Stimulated activated CD4-positive, alpha-beta T cell treated with anti-CD3 and anti-CD28 coated beads, Interleukin-2, amount 100 ng/mL, for 24 hours (primary cell): ENCODE measurements around the gene MYH9.

Experiments
- DNase-seq, 2 donors: peaks; one replicate each; pipeline ENCODE4 v3.0.0-alpha.2; 2020

The MYH9 gene

DNA sequence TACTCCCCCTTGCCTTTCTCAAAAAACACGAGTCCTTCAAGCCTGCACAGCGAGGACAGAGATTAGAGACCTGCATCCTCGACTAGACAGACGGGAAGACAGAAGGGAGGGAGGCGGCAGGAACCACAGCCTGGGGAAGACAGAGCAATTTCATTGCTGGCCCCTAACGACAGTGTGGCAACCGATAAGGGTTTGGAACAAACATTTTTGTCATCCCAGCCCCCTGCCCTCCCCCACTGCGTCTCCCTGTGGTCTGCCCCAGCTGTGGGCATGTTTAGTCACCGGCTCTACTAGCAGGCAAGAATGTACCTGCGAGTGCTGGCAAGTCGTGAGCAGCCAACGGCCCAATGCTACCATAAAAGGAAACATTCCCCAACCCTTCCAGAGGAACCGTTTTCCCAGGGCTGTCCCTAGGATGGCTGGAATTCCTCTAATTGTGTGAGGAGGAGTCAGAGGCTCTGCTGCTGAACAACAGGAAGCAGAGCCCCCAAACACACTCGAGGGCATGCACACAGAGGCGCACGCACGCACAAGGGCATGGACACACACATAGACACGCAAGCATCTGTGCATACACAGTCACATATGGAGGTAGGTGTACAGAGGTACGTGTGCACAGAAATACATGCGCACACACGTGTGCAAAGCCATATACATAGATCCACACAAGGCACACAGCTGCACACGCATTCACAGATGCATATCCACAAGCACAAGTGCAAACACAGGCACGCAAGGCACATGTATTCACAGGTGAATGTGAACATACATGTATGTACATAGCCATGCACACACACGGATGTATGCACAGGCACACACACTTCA is 58.3 kb downstream of the MYH9 start:
- DNase-seq = peak; percentile 83 to 85

DNA sequence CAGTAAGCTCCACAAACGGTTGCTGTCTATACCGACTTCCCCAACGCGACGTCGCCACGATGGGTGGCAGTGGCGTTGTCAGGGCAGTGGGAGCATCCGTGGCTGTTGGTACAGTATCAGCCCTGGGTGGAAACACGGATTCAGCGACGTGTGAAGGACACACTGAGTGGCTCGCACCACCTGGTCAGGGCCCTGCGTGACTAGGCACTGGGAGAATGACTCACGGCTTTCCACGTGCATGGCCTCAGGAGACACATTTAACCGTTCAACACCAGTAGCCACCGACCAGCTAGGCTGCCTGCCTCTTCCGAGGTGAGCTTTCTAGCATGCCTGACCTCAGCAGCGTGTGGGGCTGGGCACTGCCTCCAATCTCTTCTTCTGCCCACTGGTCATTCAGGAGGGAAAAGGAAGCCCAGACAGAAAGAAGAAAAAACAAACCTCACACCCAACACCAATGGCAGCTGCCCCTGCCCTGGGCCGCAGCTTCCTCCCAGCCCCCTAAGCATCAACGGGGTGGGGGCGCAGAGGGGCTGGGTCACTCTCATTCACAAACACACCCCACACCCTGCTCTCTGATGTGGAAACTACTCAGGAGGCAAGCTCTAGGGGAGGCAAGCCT is 59.0 kb downstream of the MYH9 start:
- DNase-seq = peak; percentile 35 to 56

DNA sequence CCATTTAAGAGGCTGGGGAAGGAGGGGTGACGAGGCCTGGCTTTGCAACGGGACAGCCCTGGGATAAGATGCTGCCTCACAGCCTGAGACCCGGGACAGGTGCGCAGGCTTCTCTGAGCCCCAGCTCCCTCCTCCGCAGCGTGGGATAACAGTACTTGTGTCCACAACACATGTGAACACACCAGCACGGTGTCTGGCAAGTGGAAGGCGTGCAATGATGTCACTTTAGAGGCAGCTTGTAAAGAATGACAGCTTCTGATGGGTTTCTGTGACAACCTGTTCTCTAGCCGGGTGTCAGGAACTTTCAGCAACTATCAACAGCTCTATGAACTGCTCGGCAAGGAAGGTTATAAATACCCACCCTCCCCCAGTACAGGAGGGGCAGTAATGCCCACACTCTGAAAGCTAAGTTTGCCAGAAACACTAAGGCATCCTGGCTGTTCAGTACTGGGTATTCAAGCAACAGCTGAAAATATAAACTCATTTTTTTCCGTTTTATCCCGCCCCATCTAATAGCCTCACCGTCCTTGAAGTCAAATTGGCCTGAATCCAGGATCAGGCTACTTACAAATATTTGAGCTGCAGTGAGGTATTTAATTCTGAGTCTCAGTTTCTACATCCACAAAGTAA is 59.7 kb downstream of the MYH9 start:
- no peak for DNase-seq

DNA sequence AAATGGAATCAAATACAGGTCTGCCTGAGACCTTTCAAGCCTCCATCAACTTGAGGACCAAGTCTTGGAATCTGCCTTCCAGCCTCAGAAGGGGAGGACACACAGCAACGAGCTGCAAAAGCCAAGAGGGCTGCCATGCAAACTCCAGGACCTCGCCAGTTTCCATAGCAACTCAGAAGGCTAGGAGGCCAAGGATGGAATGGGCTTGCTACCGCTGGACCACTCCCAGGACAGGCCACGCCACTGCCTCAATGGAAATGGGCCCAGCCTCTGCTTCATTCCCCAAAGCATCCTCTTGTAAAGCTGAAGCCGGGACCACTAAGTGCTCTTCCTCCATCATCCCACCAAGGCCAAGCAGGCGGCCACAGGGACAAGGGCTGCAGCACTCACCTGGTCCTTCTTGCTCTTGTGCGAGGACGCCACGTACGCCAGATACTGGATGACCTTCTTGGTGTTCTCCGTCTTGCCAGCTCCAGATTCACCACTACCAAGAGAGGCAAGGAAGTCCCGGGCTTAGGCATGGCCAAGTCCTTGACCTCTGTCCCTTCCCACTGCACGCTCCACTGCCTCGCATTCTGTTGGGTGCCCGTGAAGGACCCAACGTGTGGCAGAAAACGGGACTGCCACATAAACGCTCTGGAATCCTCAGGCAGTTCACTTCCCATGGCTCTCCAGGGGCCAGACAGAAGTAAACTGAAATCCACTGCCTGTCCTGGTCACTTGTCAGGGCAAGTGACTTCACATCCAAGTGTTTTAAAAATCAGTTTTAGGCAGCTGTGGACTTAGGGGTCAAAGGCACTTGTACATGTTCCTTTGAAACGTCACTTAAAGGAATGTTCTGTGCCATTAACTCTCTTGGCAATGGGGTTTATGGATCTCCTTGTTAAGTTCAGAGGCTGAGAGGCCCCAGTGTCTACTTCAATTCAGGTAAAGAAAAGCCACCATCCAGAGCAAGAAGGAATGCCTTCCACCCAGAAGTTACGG is 61.3 kb downstream of the MYH9 start:
- DNase-seq = no peak

DNA sequence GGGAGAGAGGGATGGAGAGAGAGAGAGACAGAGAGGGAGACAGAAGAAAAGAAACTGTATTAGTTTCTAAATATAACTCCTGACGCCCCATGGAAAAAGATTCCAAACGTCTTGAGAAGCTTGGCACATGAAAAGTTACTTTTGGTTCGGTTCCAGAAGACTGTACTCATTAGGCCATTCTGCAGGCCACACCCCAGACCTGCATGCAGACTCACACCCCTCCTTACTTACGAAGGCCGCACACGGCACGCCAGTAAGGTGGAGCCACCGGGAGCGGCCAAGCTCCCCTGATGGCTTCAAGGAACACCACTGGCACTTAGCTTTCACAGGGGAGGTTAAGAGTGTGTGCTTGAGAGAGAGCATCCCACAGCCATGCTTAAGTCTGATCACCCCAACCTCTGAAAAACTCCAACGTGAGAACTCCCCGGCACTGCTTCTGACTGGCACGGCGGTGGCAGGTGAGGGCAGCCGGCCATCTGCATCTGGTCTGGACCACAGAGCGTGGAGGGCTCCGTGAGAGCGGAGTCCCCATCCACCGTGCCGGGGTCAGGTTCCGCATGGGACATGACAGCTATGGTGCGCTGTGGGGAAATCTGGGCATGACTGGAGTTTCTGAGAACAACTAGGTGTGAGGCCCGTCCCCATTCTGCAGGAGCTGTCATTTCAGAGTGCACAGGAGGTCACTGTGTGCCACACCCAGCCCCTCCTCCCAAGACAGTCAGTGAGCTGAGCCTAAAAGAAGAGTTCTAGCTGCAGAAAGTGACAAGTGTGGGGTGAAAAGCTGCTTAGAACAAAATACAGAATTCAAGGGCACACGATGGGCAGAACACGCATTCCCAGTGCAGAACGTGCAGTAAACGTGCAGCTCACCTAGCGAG is 62.4 kb downstream of the MYH9 start:
- DNase-seq = no peak

DNA sequence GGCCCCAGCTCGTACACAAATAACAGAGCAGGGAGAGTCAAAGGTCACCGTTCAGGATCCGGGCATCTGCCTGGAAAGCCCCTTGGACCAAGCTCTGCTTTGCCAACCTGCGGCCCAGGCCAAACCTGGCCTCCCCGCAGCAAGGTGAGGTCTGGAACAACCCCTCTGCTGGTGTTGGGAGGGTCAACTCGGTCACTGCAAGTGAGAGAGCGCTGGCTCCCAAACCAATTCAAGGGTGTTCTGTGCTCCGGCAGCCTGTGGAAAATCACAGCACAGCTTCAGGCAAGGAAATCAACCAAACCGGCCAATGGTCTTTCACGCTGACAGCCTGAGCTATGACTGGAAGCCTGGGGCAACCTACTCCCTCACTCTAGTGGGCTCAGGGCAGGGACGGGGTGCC is 63.4 kb downstream of the MYH9 start:
- DNase-seq = no peak

DNA sequence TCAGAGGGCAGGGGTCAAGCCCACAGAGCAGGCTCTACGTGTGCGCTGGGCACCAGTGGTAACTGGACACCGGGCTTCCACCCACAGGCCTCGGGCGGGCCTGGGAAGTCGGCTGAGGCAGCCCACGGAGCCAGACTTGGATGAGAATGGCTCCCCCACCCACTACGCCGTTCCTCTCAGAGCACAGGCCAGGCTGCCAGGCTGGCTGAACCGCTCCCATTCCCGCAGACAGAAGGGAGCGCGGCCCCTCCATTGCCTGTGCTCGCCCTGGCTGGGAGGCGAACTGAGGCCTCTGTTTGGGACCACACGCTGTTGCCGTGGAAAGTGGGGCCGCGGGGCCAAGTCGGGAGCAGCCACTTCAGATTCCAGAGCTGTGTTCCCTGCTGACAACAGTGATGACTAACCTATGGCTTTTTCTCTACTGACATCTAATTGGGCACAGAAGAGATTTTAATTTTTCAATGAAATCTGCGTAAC is 63.9 kb downstream of the MYH9 start:
- DNase-seq = no peak

DNA sequence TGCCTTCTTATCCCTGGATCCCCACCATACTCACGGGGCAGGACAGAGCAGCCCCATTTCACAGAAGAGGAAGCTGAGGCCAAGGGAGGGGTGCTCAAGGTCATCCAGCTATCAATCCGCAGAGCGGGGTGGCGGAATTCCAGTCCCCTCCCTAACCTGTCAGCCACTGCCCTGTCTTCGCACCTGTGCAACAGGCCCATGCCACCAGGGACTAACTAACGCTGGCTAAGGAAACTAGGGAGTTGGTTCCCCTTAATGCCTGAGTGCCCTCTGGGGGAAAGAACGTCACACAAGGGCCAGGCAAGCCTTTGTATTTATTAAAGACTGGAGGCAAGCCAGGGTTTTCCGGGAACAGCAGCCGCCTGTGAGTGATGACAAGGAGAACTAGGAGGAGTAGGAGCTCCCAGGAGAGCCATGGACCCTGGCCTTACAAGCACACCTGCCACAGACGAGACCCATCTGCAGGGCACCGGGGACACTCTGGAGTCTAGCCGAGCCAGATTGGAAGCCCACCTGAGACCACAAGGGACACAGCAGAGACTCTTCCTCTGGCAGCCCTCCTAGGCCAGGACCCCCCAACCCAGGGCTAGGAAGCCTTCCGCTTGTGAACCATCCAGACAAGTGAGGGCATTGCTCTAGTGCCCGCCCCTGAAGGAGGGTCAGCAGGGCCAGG is 64.4 kb downstream of the MYH9 start:
- no peak for DNase-seq

DNA sequence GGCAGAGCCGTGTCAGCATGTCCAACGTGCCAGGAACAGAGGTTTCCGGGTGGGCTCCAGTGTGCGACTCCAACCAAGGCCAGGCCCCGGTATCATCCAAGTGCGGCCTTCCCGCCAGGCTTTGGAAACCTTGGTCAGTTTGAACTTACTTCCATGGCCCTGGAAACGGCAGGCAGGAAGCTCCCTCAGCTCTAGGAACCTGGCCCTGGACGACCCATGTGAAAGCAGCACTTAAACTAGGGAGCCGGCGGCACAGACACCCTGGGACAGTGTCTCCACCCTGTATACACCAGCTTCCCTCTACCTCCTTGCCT is 65.2 kb downstream of the MYH9 start:
- DNase-seq = no peak

DNA sequence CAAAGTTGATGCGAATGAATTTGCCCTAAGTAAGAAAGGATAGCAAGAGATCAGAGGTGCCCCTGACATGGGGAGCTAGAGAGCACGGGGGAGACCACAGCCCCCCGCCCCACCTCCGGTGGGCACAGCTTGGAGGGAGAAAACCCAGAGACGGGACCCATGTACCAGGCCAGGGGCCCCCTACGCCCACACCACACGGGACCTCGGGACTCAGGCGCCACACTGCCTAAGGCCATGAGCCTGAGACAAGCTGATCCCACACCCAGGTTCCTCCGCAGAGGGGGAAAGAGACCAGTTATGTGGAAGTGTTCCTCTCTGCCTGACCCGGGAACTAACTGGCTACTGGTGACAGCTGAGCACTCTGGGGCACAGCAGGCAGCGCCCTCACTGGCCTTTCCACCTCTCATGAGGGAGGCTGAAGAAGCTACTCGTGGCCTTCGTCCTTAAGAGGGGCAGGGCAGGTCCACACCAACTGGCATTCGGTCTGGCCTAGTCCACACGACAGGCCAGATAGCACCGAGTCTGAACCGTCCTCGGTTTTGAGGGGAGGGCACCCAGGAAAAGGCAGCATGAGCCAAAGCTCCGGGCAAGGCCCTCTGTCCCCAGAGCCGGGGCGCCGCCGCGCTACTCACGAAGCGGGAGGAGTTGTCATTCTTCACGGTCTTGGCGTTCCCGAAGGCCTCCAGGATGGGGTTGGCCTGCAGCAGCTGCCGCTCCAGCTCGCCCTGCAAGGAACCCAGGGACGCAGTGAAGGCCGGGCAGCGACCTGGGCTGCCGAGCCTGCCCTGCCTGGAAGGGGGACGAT is 65.8 kb downstream of the MYH9 start:
- no peak for DNase-seq

DNA sequence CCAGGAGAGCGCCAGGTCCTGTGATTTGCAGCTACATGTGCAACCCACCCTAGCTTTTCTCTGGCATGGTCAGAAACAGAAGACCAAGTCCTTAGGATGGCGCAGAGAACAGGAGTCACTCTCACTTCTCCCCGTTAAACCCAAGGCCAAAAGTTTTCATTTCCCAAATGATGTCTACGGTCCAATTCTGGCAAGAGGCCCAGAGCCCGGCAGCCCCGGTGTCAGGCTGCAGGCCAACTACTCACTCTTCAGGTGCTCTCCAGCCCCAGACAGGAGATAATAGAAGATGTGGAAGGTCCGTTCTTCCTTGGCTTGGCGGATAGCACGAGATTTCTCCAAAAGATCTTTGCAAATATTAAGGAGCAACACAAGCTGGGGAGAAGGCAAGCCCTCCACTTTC is 67.2 kb downstream of the MYH9 start:
- no peak for DNase-seq

DNA sequence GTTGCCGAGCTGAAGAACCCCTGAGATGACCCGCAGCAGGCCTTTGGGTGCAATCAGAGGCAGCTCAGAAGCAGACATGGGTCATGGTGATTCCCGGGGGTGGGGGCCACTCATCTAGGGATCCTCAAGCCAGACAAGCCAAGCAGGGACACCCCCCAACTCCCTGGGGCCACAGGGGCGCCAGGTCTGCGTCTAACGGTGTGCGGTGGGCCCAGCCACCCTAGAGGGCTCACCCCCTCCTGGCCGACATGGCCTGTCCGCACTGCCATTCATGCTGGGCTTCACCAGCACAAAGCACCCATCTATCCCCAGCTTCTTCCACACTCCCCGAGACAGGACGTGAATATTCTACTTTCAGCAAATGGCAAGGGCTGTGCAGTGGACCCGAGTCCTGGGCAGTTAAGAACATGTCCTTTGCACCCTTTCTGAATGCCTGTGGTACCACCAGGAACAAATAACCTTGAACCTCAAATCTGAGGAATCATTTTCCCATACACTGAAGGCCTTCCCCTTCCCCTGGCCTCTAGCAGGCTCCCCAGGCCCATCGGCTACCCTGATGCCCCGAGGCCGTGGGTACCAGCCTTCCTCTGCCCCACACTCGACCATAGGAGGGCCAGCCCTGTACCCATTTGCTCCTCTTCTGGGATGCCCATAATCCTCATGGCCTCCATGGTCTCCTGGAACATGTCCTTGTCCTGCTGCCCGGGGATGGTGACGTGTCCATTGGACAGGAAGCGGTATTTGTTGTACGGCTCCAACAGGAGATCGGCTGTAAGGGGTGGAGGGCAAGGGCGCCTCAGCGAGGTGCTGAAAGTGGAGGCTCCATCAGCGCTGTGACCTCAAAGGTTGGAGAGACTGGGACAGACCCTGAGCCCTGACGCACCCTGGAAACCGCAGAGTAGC is 67.9 kb downstream of the MYH9 start:
- no peak for DNase-seq

DNA sequence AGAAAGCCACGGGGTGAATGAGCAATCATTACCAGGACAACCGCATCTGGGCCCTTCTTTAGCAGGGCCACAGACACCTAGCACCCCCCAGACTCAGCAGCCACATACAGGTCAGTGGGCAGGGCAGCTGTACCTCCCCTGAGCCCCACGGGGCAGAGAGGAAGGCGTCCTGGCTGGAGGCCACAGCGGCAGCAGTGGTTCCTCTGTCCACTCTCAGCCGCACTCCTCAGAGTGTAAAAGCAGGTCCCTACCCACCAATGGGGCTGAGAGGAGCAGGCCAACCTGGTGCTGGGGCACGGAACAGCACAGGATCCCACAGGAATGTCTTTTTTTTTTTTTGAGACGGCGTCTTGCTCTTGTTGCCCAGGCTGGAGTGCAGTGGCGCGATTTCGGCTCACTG is 69.3 kb downstream of the MYH9 start:
- DNase-seq = no peak

DNA sequence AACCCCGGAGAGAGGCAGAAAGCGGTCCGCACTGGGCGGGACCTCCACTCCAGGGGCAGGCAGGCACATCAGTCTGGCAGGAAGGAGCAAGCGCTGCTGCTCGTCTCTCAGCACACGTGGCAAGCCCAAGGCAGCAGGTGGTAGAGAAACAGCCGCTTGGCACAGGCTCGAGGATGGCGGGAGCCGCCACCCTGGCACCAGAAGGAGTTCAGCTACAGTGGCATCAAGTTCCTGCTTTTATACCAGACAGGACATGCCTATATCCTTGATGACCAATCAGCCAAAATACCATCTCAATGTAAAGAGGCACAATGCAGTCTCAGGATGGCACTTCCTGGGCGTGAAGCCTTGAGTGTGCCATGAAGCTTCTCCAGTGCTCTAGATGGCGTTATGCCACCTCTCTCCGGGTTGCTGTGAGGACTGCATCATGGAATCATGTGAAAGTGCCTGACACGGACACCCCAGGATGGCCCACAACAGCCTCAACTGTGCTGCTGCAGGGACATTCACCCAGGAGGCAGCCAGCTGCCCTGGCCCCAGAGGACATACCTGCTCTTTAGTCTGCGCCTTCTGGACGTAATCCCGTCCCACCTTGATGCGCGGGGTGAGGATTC is 70.0 kb downstream of the MYH9 start:
- DNase-seq = no peak

DNA sequence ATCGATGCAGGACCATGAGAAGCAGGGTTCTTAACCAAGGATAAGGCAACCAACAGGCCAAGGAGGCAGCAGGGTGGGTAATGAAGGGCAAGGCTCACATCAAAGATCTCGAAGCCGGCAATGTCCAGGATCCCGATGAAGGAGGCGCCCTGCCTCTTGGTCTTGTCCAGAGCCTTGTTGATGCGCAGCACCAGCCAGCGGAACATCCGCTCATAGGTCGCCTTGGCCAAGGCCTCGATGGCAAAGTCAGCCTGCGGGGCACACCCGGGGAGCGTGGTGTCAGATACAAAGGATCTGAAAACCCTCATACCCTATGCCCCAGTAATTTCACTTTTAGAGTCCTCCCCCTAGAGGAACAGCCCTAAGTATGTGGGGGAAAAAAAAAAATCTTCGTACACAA is 71.3 kb downstream of the MYH9 start:
- DNase-seq = no peak

DNA sequence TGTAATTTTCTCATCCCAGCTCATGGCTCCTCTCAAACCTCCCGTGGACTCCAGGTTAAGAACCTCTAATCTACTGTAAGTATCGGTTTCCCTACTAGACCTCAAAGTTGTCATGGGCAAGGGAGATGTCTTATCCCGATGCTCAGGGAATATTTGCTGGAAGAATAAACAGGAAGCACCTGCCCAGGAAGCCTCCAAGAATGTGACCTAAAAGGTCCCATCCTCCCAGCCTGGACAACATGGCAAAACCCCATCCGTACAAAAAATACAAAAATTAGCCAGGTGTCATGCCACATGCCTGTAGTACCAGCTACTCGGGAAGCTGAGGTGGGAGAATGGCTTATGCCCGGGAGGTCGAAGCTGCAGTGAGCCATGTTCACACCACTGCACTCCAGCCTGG is 72.4 kb downstream of the MYH9 start:
- DNase-seq = no peak

DNA sequence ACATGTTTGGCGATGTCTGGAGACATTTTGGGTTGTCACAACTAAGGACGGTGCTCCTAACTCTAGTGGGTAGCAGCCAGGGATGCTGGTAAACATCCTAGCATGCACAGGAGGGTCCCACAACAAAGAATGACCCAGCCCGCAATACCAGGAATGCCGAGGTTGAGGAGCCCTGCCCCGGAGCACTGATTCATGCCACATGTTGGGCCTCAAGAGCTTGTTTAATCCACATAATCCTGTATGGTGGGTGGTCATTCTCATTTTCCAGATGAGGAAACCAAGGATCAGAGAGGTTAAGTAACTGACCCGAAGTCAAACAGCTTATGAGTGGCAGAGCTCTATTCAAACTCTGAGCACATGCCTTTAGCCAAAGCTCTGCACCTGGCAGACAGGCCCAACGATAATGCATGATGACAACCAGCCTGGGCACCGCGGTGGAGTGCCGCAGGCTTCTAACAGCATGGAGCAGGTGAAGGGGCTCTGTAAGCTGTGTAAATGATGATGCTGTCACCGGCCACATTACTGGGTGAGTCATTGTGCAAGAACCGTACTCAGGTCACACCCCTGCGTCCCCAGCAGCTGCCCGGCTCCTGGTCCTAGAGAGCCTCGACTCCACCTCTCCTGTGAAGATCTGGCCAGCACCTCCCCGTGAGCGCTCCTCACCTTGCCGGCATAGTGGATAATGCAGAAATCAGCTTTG is 76.2 kb downstream of the MYH9 start:
- DNase-seq = no peak

DNA sequence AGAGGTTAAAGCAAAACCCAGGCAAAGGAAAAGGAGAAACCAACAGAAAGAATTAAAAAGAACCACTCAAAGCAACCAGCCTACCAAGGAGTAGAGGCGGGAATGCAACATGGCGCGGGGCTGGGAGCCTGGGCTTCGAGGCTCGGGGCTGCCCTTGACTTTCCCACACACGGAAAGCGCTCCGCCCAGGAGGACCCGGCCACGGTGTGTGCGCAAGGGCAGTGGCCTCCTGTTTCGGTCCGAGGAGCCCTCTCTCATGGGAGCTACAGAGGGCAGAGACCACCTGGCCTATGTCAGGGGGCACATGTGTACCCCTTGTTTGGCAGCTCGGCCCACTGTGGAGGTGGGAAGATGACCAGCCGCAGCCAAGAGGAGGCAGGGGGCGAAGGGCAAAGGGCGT is 78.9 kb downstream of the MYH9 start:
- no peak for DNase-seq
